IMR-90 (cell line): Measurements from ENCODE around the gene MOV10. TPM values are rescaled to one million over a fixed set of nuclear protein-coding genes. Genes with fewer than 3 reads are reported as not detected.

ENCODE experiments used
- ATAC-seq: fragments of 200-7000 bp; cut with Tn5 transposase; 2 replicates; pipeline ENCODE4 v1.9.1; 2020; ENCODE audit warnings: low read depth, mild to moderate bottlenecking, moderate library complexity
- BruUV-seq: library from RNA; stranded (reverse); fragments of 400-500 nt; replicated peaks from 2 replicates; lab custom pipeline; 2021; lab: Mats Ljungman, UMichigan
- CTCF ChIA-PET: fragments of 300-600 bp; formaldehyde crosslinking; extraction: SDS; loops from one replicate; lab custom pipeline; 2021; ENCODE audit warnings: antibody characterized with exemption; lab: Yijun Ruan, JAX
- POLR2A ChIA-PET: fragments of 300-600 bp; sonication (Branson Sonifier 250); formaldehyde crosslinking; loops from one replicate; lab custom pipeline; 2022; ENCODE audit warnings: antibody characterized with exemption; ENCODE audit not compliant: unreplicated experiment; lab: Charles Lee
- DNase-seq: peaks from one replicate; pipeline ENCODE4 v3.0.0; 2013
- H2AFZ ChIP-seq: replicated peaks from 2 replicates; pipeline ENCODE3; 2013; ENCODE audit warnings: low read length, mild to moderate bottlenecking; ENCODE audit not compliant: poor library complexity
- H2AK5ac ChIP-seq: 2 replicates; pipeline ENCODE4 v1.6.1; 2013; ENCODE audit warnings: low read depth, low read length, inconsistent platforms
- H2AK9ac ChIP-seq: replicated peaks from 2 replicates; pipeline ENCODE3; 2013; ENCODE audit warnings: mild to moderate bottlenecking, low read depth, low read length, moderate library complexity; ENCODE audit not compliant: poor library complexity
- H2BK120ac ChIP-seq: 2 replicates; pipeline ENCODE4 v1.6.1; 2013; ENCODE audit warnings: low read depth, low read length, inconsistent platforms
- H2BK15ac ChIP-seq: 3 replicates; pipeline ENCODE4 v1.6.1; 2013; ENCODE audit warnings: low read depth, low read length, inconsistent platforms
- H2BK20ac ChIP-seq: 2 replicates; pipeline ENCODE4 v1.6.1; 2013; ENCODE audit warnings: low read depth, mild to moderate bottlenecking, inconsistent platforms, low read length, moderate library complexity
- H2BK5ac ChIP-seq: 2 replicates; pipeline ENCODE4 v1.6.1; 2013; ENCODE audit warnings: mild to moderate bottlenecking, low read depth, low read length, inconsistent platforms; ENCODE audit not compliant: poor library complexity, severe bottlenecking
- H3K14ac ChIP-seq: replicated peaks from 2 replicates; pipeline ENCODE4 v1.6.1; 2013; ENCODE audit warnings: low read depth, low read length, inconsistent platforms
- H3K18ac ChIP-seq: 2 replicates; pipeline ENCODE4 v1.6.1; 2013; ENCODE audit warnings: low read depth, low read length, control low read depth
- H3K23ac ChIP-seq: 2 replicates; pipeline ENCODE4 v1.6.1; 2013; ENCODE audit warnings: low read depth, low read length, inconsistent platforms
- H3K27ac ChIP-seq: 2 replicates; pipeline ENCODE4 v1.5.1; 2013; ENCODE audit warnings: mild to moderate bottlenecking, control low read depth, low read length; ENCODE audit not compliant: insufficient read depth
- H3K27me3 ChIP-seq: 2 replicates; pipeline ENCODE4 v1.6.1; 2013; ENCODE audit warnings: low read length; ENCODE audit not compliant: control insufficient read depth, insufficient read depth
- H3K36me3 ChIP-seq: 2 replicates; pipeline ENCODE4 v1.6.1; 2013; ENCODE audit warnings: low read length, mixed read lengths; ENCODE audit not compliant: control insufficient read depth, insufficient read depth
- H3K4ac ChIP-seq: 2 replicates; pipeline ENCODE4 v1.6.1; 2013; ENCODE audit warnings: low read depth, low read length, inconsistent platforms
- H3K4me1 ChIP-seq: 2 replicates; pipeline ENCODE4 v1.6.1; 2013; ENCODE audit warnings: low read length, mixed read lengths; ENCODE audit not compliant: control insufficient read depth, insufficient read depth
- H3K4me2 ChIP-seq: 2 replicates; pipeline ENCODE4 v1.6.1; 2013; ENCODE audit warnings: low read depth, mild to moderate bottlenecking, control low read depth, low read length, moderate library complexity
- H3K4me3 ChIP-seq: 2 replicates; pipeline ENCODE4 v1.5.1; 2013; ENCODE audit warnings: low read depth, mild to moderate bottlenecking, control low read depth, low read length, moderate library complexity; ENCODE audit not compliant: insufficient read depth
- H3K56ac ChIP-seq: 2 replicates; pipeline ENCODE4 v1.6.1; 2013; ENCODE audit warnings: low read length, inconsistent platforms; ENCODE audit not compliant: insufficient read depth; ENCODE audit errors: extremely low read depth
- H3K79me1 ChIP-seq, 2 experiments: 2 replicates each; pipeline ENCODE4 v1.6.1; 2013; ENCODE audit warnings: low read length in 2 of 2, inconsistent platforms in 1 of 2, low read depth in 1 of 2
- H3K9ac ChIP-seq: 2 replicates; pipeline ENCODE4 v1.6.1; 2013; ENCODE audit warnings: low read depth, low read length, control low read depth
- H3K9me1 ChIP-seq: 2 replicates; pipeline ENCODE4 v1.6.1; 2013; ENCODE audit warnings: low read length, inconsistent platforms; ENCODE audit not compliant: insufficient read depth
- H3K9me3 ChIP-seq: 2 replicates; pipeline ENCODE4 v1.6.1; 2013; ENCODE audit warnings: low read length; ENCODE audit not compliant: control insufficient read depth, insufficient read depth
- H4K20me1 ChIP-seq: 2 replicates; pipeline ENCODE4 v1.6.1; 2013; ENCODE audit warnings: low read length, inconsistent platforms; ENCODE audit not compliant: insufficient read depth
- H4K5ac ChIP-seq: 2 replicates; pipeline ENCODE4 v1.6.1; 2013; ENCODE audit warnings: mild to moderate bottlenecking, low read depth, low read length, control low read depth
- H4K8ac ChIP-seq, 2 experiments: 2 replicates each; pipeline ENCODE4 v1.6.1; 2013; ENCODE audit warnings: low read depth in 2 of 2, low read length in 2 of 2, control low read depth in 1 of 2, inconsistent platforms in 1 of 2
- H4K91ac ChIP-seq: 2 replicates; pipeline ENCODE4 v1.6.1; 2013; ENCODE audit warnings: low read depth, low read length, inconsistent platforms; ENCODE audit not compliant: insufficient read depth
- BHLHE40 ChIP-seq: fragments of 150-350 bp; IDR thresholded peaks from 2 replicates; pipeline ENCODE4 v1.6.1; 2016; ENCODE audit warnings: mild to moderate bottlenecking, low read depth, low read length
- FOS ChIP-seq: fragments of 150-350 bp; IDR thresholded peaks from 2 replicates; pipeline ENCODE4 v1.6.1; 2016; ENCODE audit warnings: low read depth, low read length
- MXI1 ChIP-seq: IDR thresholded peaks from 2 replicates; pipeline ENCODE4 v1.6.1; 2012; ENCODE audit warnings: low read depth, mild to moderate bottlenecking, low read length, moderate library complexity, borderline replicate concordance
- RCOR1 ChIP-seq: IDR thresholded peaks from 2 replicates; pipeline ENCODE4 v1.6.1; 2012; ENCODE audit warnings: mild to moderate bottlenecking, low read length, improper control_type of control experiment; ENCODE audit not compliant: insufficient replicate concordance
- SMC3 ChIP-seq: fragments of 150-350 bp; IDR thresholded peaks from 2 replicates; pipeline ENCODE4 v1.6.1; 2016; ENCODE audit warnings: low read depth, mild to moderate bottlenecking, antibody characterized with exemption, low read length, moderate library complexity
- WGBS, 2 experiments: methylation state at CpG; one replicate each; pipeline versions ENCODE4 v1.1.5 to v1.1.7; 2013; ENCODE audit warnings: missing lambda C conversion rate in 2 of 2; ENCODE audit not compliant: insufficient read length in 1 of 2; ENCODE audit errors: extremely low coverage in 2 of 2; 5-methylcytosine and 5-hydroxymethylcytosine counted together
- dilution Hi-C: fragments of 300-500 bp; cut with HindIII; formaldehyde crosslinking; loops from one replicate; pipeline ENCODE4 v1.14.3; 2018; ENCODE audit warnings: low sequenced_read_pairs; ENCODE audit not compliant: unreplicated experiment
- in situ Hi-C: fragments of 300-500 bp; cut with MboI; formaldehyde crosslinking; loops from 3 replicates; pipeline ENCODE4 v1.14.3; 2019; ENCODE audit warnings: low sequenced_read_pairs, inconsistent platforms, mixed read lengths
- intact Hi-C: fragments of 100-400 bp; cut with micrococcal nuclease; formaldehyde crosslinking; loops from 2 replicates; pipeline ENCODE4 v1.10.0; 2022
- polyA plus RNA-seq, 3 experiments: library from polyadenylated mRNA; depleted of rRNA; stranded (reverse); fragments of >200 nt; gene quantifications; 2 replicates each; pipeline ENCODE4 v1.2.3, GENCODE V29; 2012; ENCODE audit warnings: low replicate concordance in 1 of 3
- total RNA-seq: library from RNA; depleted of rRNA; stranded (reverse); fragments of >200 nt; gene quantifications from 2 replicates; pipeline ENCODE4 v1.2.3, GENCODE V29; 2012

MOV10 gene
- total and polyA plus RNA-seq, 2 of the 4 experiments (the other 2 are of a cell fraction): 36.7 to 103 TPM

GRCh38 chr1:112699425-112700144, 25.1 kb downstream of the MOV10 start:
- Histone ChIP-seq H3K14ac (peak overlapping the region; percentile 87), H3K23ac (peak overlapping the region; percentile 85; the same call in 1 of the 2 replicates), H2AK9ac (peak overlapping the region; percentile 37), H2AFZ (no peak overlapping the region), H2BK20ac (peak overlapping the region; percentile 46; the same call in 1 of the 2 replicates), H3K56ac (no peak overlapping the region), H2BK15ac (peak overlapping the region; percentile 33; the same call in 1 of the 3 replicates), H3K4me1 (peaks cover 26% of the 10 kb centered on the region), H4K8ac (peak overlapping the region in 1 of 2 experiments; percentile 73; a peak in 1 of 4 replicates), H3K9ac (peak overlapping the region; percentile 15), H3K36me3 (peaks cover 68% of the 10 kb centered on the region), H2AK5ac (peak overlapping the region; percentile 90), H3K9me1 (peaks cover 20% of the 10 kb centered on the region), H3K27me3 (no peaks in the 10 kb centered on the region), H4K20me1 (peaks cover 38% of the 10 kb centered on the region), H3K4me2 (no peak overlapping the region), H3K18ac (0 out of 2 replicates have a peak overlapping the region, but pooled peaks have one; percentile 35), H4K5ac (no peak overlapping the region; the same call in 1 of the 2 replicates), H2BK5ac (peak overlapping the region; percentile 87), H3K4me3 (no peak overlapping the region), H4K91ac (peak overlapping the region; percentile 67; the same call in 1 of the 2 replicates), H3K79me1 (peaks cover 7 to 58% of the 10 kb centered on the region in 2 experiments; a peak in 3 of 4 replicates), H3K27ac (peak overlapping the region; percentile 81; the same call in 1 of the 2 replicates), H3K4ac (peak overlapping the region; percentile 88; the same call in 1 of the 2 replicates), H2BK120ac (peak overlapping the region; percentile 36; the same call in 1 of the 2 replicates), H3K9me3 (no peaks in the 10 kb centered on the region)
- dilution Hi-C loops (no loop called here), intact Hi-C loops (loop anchor here (2.0 to 10.0 kb wide), 2 partner anchors 25 to 235 kb away; partner anchors contain the start of gene MOV10), in situ Hi-C loops (loop anchor here (10.0 to 25.0 kb wide), 2 partner anchors 195 to 988 kb away; partner anchors contain the start of gene WNT2B)
- POLR2A ChIA-PET: no interaction called here
- CTCF ChIA-PET: interaction anchor here (0.5 to 1.2 kb wide), 2 partner anchors 26 to 299 kb away, joined by 4 to 5 read pairs; no protein-coding TSS in a partner anchor
- no peak for ATAC-seq
- no TSS peak for BruUV-seq
- 100% methylated on average over 1 of the region's 13 CpGs; no CpG with 5 or more reads in 1 of the 2 experiments for WGBS, 2 experiments
- DNase-seq: no peak
- no peak for TF ChIP-seq SMC3
- no peak for TF ChIP-seq RCOR1
- no peak for TF ChIP-seq BHLHE40
- no peak for TF ChIP-seq MXI1
- no peak for TF ChIP-seq FOS
